Stimulated activated CD4-positive, alpha-beta T cell treated with anti-CD3 and anti-CD28 coated beads, Interleukin-1b, Interleukin-23, amount 100 ng/mL, for 48 hours (primary cell): ENCODE measurements around the gene AASDH.

Experiments used
- DNase-seq: peaks from one replicate; pipeline ENCODE4 v3.0.0-alpha.2; 2020

Gene AASDH

GRCh38 chr4:56314207-56314915 lies 72.9 kb downstream of the AASDH start:
- DNase-seq = no peak

- DNase-seq = no peak
These were observed 74.2 kb downstream of the AASDH start for GRCh38 chr4:56313132-56313531.

GRCh38 chr4:56311299-56311975 lies 75.9 kb downstream of the AASDH start:
- no peak for DNase-seq

- no peak for DNase-seq
These were observed 76.7 kb downstream of the AASDH start for GRCh38 chr4:56310401-56311125.

GRCh38 chr4:56308384-56308783 lies 78.9 kb downstream of the AASDH start:
- DNase-seq = no peak

GRCh38 chr4:56307423-56307822 lies 79.9 kb downstream of the AASDH start:
- DNase-seq = no peak

- no peak for DNase-seq
These were observed 81.9 kb downstream of the AASDH start for GRCh38 chr4:56305390-56305789.

GRCh38 chr4:56303921-56304320 lies 83.4 kb downstream of the AASDH start:
- no peak for DNase-seq

- DNase-seq = no peak
These were observed 84.5 kb downstream of the AASDH start for GRCh38 chr4:56302760-56303159.

- no peak for DNase-seq
These were observed 85.2 kb downstream of the AASDH start for GRCh38 chr4:56301997-56302496.

- DNase-seq = peak; percentile 59
These were observed 85.9 kb downstream of the AASDH start for GRCh38 chr4:56301181-56301996.

GRCh38 chr4:56298236-56298635 lies 89.1 kb downstream of the AASDH start:
- no peak for DNase-seq

- DNase-seq = no peak
These were observed 89.5 kb downstream of the AASDH start for GRCh38 chr4:56297776-56298175.

GRCh38 chr4:56296526-56296925 lies 90.8 kb downstream of the AASDH start:
- no peak for DNase-seq

GRCh38 chr4:56293121-56293520 lies 94.2 kb downstream of the AASDH start:
- DNase-seq = no peak

GRCh38 chr4:56289934-56290333 lies 97.4 kb downstream of the AASDH start:
- DNase-seq = no peak

- no peak for DNase-seq
These were observed 98.6 kb downstream of the AASDH start for GRCh38 chr4:56288663-56289062.
